Liver (tissue), 9 donors: ENCODE data around the gene LEMD1. TPM values are rescaled to one million over a fixed set of nuclear protein-coding genes. Genes with fewer than 3 reads are reported as not detected.
"Not testable (repeated sequence)": the region's sequence is repeated elsewhere in the genome, so short reads cannot be mapped to it uniquely, and the experiment has no call there.

Source experiments
- DNase-seq: peaks from one replicate; pipeline ENCODE4 v3.0.0-alpha.2; 2017; ENCODE audit warnings: low spot score
- H3K27ac ChIP-seq, 2 donors: one replicate each; pipeline ENCODE4 v1.7.0; 2013; ENCODE audit warnings: inconsistent platforms in 2 of 2, low read length in 2 of 2, control low read depth in 1 of 2, low read depth in 1 of 2, mild to moderate bottlenecking in 1 of 2
- H3K27me3 ChIP-seq, 4 donors: one replicate each; pipeline versions ENCODE4 v1.6.1 to v1.7.0; 2013; ENCODE audit warnings: low read length in 3 of 4, inconsistent platforms in 1 of 4, mild to moderate bottlenecking in 1 of 4, moderate library complexity in 1 of 4; ENCODE audit not compliant: control insufficient read depth in 4 of 4, insufficient read depth in 4 of 4
- H3K36me3 ChIP-seq, 4 donors: one replicate each; pipeline versions ENCODE4 v1.6.1 to v1.7.0; 2013; ENCODE audit warnings: low read length in 3 of 4, mild to moderate bottlenecking in 3 of 4, low read depth in 1 of 4, moderate library complexity in 1 of 4; ENCODE audit not compliant: control insufficient read depth in 4 of 4, insufficient read depth in 3 of 4
- H3K4me1 ChIP-seq, 4 donors: one replicate each; pipeline versions ENCODE4 v1.6.1 to v1.7.0; 2013; ENCODE audit warnings: low read length in 3 of 4, mild to moderate bottlenecking in 3 of 4, moderate library complexity in 1 of 4; ENCODE audit not compliant: control insufficient read depth in 4 of 4, insufficient read depth in 4 of 4
- H3K4me3 ChIP-seq, 3 donors: one replicate each; pipeline versions ENCODE4 v1.6.1 to v1.7.0; 2013; ENCODE audit warnings: low read length in 3 of 3, control low read depth in 1 of 3, low read depth in 1 of 3, mild to moderate bottlenecking in 1 of 3
- H3K9ac ChIP-seq, 2 donors: one replicate each; pipeline ENCODE4 v1.7.0; 2013; ENCODE audit warnings: low read length in 2 of 2, mild to moderate bottlenecking in 2 of 2, moderate library complexity in 2 of 2, control low read depth in 1 of 2, low read depth in 1 of 2
- H3K9me3 ChIP-seq, 4 donors: one replicate each; pipeline versions ENCODE4 v1.6.1 to v1.7.0; 2013; ENCODE audit warnings: low read length in 3 of 4; ENCODE audit not compliant: control insufficient read depth in 4 of 4
- EGR1 ChIP-seq, 2 donors: IDR thresholded peaks; 2 replicates each; pipeline ENCODE4 v1.6.1; 2016 to 2018; ENCODE audit warnings: antibody characterized with exemption in 2 of 2, low read depth in 2 of 2
- FOXA1 ChIP-seq: IDR thresholded peaks from 2 replicates; pipeline ENCODE4 v1.6.1; 2016; ENCODE audit warnings: antibody characterized with exemption
- FOXA2 ChIP-seq: IDR thresholded peaks from 2 replicates; pipeline ENCODE4 v1.6.1; 2016; ENCODE audit warnings: antibody characterized with exemption
- GABPA ChIP-seq, 2 donors: IDR thresholded peaks in 1 of 2; conservative IDR thresholded peaks in 1 of 2; 2 replicates each; pipeline ENCODE4 v1.6.1; 2016; ENCODE audit warnings: antibody characterized with exemption in 2 of 2, mild to moderate bottlenecking in 1 of 2, moderate library complexity in 1 of 2
- HNF4A ChIP-seq, 2 donors: conservative IDR thresholded peaks; 2 replicates each; pipeline ENCODE4 v1.6.1; 2016; ENCODE audit warnings: antibody characterized with exemption in 2 of 2, mild to moderate bottlenecking in 2 of 2
- JUND ChIP-seq, 2 donors: IDR thresholded peaks; 2 replicates each; pipeline ENCODE4 v1.6.1; 2016; ENCODE audit warnings: antibody characterized with exemption in 2 of 2
- MAX ChIP-seq: IDR thresholded peaks from 2 replicates; pipeline ENCODE4 v1.6.1; 2016; ENCODE audit warnings: antibody characterized with exemption
- RAD21 ChIP-seq, 2 donors: IDR thresholded peaks; 2 replicates each; pipeline ENCODE4 v1.6.1; 2016; ENCODE audit warnings: antibody characterized with exemption in 2 of 2, mild to moderate bottlenecking in 2 of 2
- REST ChIP-seq: IDR thresholded peaks from 2 replicates; pipeline ENCODE4 v1.6.1; 2016; ENCODE audit warnings: antibody characterized with exemption, mild to moderate bottlenecking
- RXRA ChIP-seq, 2 donors: IDR thresholded peaks; 2 replicates each; pipeline ENCODE4 v1.6.1; 2017 to 2018; ENCODE audit warnings: antibody characterized with exemption in 2 of 2, mild to moderate bottlenecking in 1 of 2
- SP1 ChIP-seq: IDR thresholded peaks from 2 replicates; pipeline ENCODE4 v1.6.1; 2018; ENCODE audit warnings: antibody characterized with exemption, mild to moderate bottlenecking
- YY1 ChIP-seq: IDR thresholded peaks from 2 replicates; pipeline ENCODE4 v1.6.1; 2016; ENCODE audit warnings: antibody characterized with exemption, mild to moderate bottlenecking
- ZBTB33 ChIP-seq: IDR thresholded peaks from 2 replicates; pipeline ENCODE4 v1.6.1; 2016; ENCODE audit warnings: antibody characterized with exemption
- WGBS: extraction: QIAGEN DNeasy Blood & Tissue Kit; methylation state at CpG from one replicate; pipeline ENCODE4 v1.1.7; 2013; 5-methylcytosine and 5-hydroxymethylcytosine counted together
- polyA plus RNA-seq, 2 donors: library from polyadenylated mRNA; stranded (reverse) in 1 of 2; unstranded in 1 of 2; fragments of 200-250 nt in 1 of 2; fragments of >200 nt in 1 of 2; fragmentation: Nextera tagmentation in 1 of 2; extraction: Ambion mirVana in 1 of 2; gene quantifications; one replicate each; pipeline versions ENCODE4 v1.2.1 to v1.2.3, GENCODE V29; 2013 to 2015
- total RNA-seq, 2 donors: library from RNA; depleted of rRNA; stranded (reverse); fragments of >200 nt; gene quantifications; one replicate each; pipeline ENCODE4 v1.2.3, GENCODE V29; 2014
- TF ChIP-seq, protein P1 (sequence below): IDR thresholded peaks from 2 replicates; pipeline ENCODE4 v1.6.1; 2016; ENCODE audit warnings: antibody characterized with exemption
- TF ChIP-seq, protein P2 (sequence below): fragments of 150-350 bp; IDR thresholded peaks from 2 replicates; pipeline ENCODE4 v1.5.1; 2017; ENCODE audit warnings: improper control_type of control experiment, low read depth, low read length; ENCODE audit not compliant: missing input control
- donor health status: healthy.
- donor health status: healthy.
- donor health status: healthy.
- donor health status: healthy.
- donor health status: healthy.

The LEMD1 gene
- total and polyA plus RNA-seq, 4 donors, result not detected

DNA sequence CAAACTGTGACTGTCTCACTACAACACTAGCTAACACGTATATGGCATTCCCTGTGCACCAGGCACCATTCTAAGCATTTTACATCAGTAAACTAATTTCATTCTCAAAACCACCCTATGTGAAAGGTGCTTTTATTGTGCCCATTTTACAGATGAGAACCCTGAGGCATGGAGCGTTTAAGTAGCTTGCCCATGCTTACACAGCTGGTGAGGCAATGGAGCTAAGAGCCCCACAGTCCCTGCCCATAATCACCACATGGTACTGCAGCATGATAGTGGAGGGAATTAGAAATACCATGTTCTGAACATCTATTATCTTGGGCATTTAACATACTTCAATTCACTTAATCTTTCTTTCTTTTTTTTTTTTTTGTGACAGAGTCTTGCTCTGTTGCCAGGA, 34.0 kb downstream of the LEMD1 start (continued):
- TF ChIP-seq REST (no peak), FOXA2 (no peak), JUND (IDR thresholded peaks at IDR 0.05) (no peak), EGR1 (IDR thresholded peaks at IDR 0.05; ENCODE audit: low read depth in 2 of 2) (no peak), HNF4A (conservative IDR thresholded peaks at IDR 0.05) (no peak), MAX (no peak), RXRA (IDR thresholded peaks at IDR 0.05) (no peak), SP1 (no peak), YY1 (no peak), FOXA1 (no peak)
- TF ChIP-seq, protein P1, sequence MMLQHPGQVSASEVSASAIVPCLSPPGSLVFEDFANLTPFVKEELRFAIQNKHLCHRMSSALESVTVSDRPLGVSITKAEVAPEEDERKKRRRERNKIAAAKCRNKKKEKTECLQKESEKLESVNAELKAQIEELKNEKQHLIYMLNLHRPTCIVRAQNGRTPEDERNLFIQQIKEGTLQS, result no peak

- not testable (repeated sequence) for DNase-seq
Measured at GRCh38 chr1:205382990-205383389, 38.9 kb downstream of the LEMD1 start.

GRCh38 chr1:205382561-205382960, 39.3 kb downstream of the LEMD1 start:
- WGBS, result 89% methylated on average over 4 of the region's 4 CpGs

More at GRCh38 chr1:205382990-205383389, 38.9 kb downstream of the LEMD1 start:
- H3K36me3 ChIP-seq, H3K27ac ChIP-seq, H3K4me3 ChIP-seq, H3K27me3 ChIP-seq, H3K4me1 ChIP-seq, H3K9me3 ChIP-seq, H3K9ac ChIP-seq: not testable (repeated sequence)
- WGBS, result 86% methylated on average over 3 of the region's 3 CpGs

More at GRCh38 chr1:205382561-205382960, 39.3 kb downstream of the LEMD1 start:
- Histone ChIP-seq H3K36me3 (no peaks in the 10 kb centered on the region), H3K9ac (no peak overlapping the region), H3K9me3 (no peaks in the 10 kb centered on the region), H3K27ac (no peak overlapping the region), H3K27me3 (peaks cover 0 to 6% (median under 1%) of the 10 kb centered on the region in 4 donors), H3K4me3 (no peak overlapping the region), H3K4me1 (no peaks in the 10 kb centered on the region)
- DNase-seq, result no peak
- no peak for TF ChIP-seq GABPA (IDR thresholded peaks at IDR 0.05 in 1 of 2, conservative IDR thresholded peaks at IDR 0.05 in 1 of 2)
- TF ChIP-seq ZBTB33, result no peak
- TF ChIP-seq, protein P2, sequence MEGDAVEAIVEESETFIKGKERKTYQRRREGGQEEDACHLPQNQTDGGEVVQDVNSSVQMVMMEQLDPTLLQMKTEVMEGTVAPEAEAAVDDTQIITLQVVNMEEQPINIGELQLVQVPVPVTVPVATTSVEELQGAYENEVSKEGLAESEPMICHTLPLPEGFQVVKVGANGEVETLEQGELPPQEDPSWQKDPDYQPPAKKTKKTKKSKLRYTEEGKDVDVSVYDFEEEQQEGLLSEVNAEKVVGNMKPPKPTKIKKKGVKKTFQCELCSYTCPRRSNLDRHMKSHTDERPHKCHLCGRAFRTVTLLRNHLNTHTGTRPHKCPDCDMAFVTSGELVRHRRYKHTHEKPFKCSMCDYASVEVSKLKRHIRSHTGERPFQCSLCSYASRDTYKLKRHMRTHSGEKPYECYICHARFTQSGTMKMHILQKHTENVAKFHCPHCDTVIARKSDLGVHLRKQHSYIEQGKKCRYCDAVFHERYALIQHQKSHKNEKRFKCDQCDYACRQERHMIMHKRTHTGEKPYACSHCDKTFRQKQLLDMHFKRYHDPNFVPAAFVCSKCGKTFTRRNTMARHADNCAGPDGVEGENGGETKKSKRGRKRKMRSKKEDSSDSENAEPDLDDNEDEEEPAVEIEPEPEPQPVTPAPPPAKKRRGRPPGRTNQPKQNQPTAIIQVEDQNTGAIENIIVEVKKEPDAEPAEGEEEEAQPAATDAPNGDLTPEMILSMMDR, result no peak
- TF ChIP-seq, protein P1, result no peak
- TF ChIP-seq RAD21 (IDR thresholded peaks at IDR 0.05), result no peak
- no peak for TF ChIP-seq RXRA (IDR thresholded peaks at IDR 0.05)
- no peak for TF ChIP-seq REST
- no peak for TF ChIP-seq FOXA2
- no peak for TF ChIP-seq SP1
- no peak for TF ChIP-seq HNF4A (conservative IDR thresholded peaks at IDR 0.05)
